Loucy (cell line): ENCODE results near the gene AFF2.

Experiments
- CTCF ChIP-seq: fragments of 200-600 bp; sonication (generic); conservative IDR thresholded peaks from 2 replicates; pipeline ENCODE4 v1.5.1; 2014; ENCODE audit warnings: mild to moderate bottlenecking, antibody characterized with exemption, low read length
- EZH2phosphoT487 ChIP-seq: fragments of 200-600 bp; IDR thresholded peaks from 2 replicates; pipeline ENCODE4 v1.6.1; 2018; ENCODE audit warnings: antibody characterized with exemption, mild to moderate bottlenecking, moderate library complexity, borderline replicate concordance

DNA sequence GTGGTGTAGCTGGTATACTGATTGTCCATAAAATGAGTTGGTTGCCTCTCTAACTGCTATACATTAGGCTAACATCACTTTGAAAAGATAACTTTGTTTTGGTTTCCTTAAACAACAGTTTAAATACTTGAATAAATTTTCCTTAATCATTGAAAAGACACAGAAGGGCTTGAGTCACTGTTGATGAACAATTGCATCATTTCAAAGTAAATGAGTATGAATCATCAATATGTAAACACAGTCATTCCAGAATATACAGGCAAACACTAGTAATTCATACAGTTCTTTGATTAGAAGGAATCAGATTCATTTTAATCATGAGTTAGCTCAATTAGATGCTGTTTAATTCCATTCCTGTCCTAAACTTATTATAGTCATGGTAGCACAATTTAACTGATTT is 160.6 kb downstream of the AFF2 start:
- TF ChIP-seq CTCF: no peak
- no peak for TF ChIP-seq EZH2phosphoT487
